Keratinocyte (primary cell): ENCODE data around the gene CCDC192. TPM values are rescaled to one million over a fixed set of nuclear protein-coding genes. Genes with fewer than 3 reads are reported as not detected.

Source experiments
- DNase-seq: peaks from one replicate; pipeline ENCODE4 v3.0.0-alpha.2; 2011; ENCODE audit warnings: low read depth, missing footprints, low spot score
- FAIRE-seq: peaks from 2 replicates; lab custom pipeline; 2011; peaks lifted over from hg19 to GRCh38; lab: Jason Lieb, UNC
- H2AFZ ChIP-seq: 2 replicates; pipeline ENCODE4 v1.6.0; 2012; ENCODE audit warnings: low read length, control low read depth, inconsistent platforms; ENCODE audit not compliant: control insufficient read depth
- H3K27ac ChIP-seq: 2 replicates; pipeline ENCODE4 v1.5.1; 2011; ENCODE audit warnings: low read length; ENCODE audit not compliant: control insufficient read depth, insufficient read depth
- H3K27me3 ChIP-seq: 3 replicates; pipeline ENCODE4 v1.6.0; 2011; ENCODE audit warnings: low read length; ENCODE audit not compliant: control insufficient read depth, insufficient read depth; ENCODE audit errors: extremely low read depth
- H3K36me3 ChIP-seq, 2 experiments: 2 replicates in 1 of 2; 3 replicates in 1 of 2; pipeline ENCODE4 v1.5.1; 2011; ENCODE audit warnings: low read length in 2 of 2, mild to moderate bottlenecking in 1 of 2; ENCODE audit not compliant: control insufficient read depth in 2 of 2, insufficient read depth in 2 of 2; ENCODE audit errors: extremely low read depth in 1 of 2
- H3K4me1 ChIP-seq: 3 replicates; pipeline ENCODE4 v1.5.1; 2011; ENCODE audit warnings: low read length; ENCODE audit not compliant: control insufficient read depth, insufficient read depth; ENCODE audit errors: extremely low read depth
- H3K4me2 ChIP-seq: 3 replicates; pipeline ENCODE4 v1.6.0; 2011; ENCODE audit warnings: low read depth, low read length; ENCODE audit not compliant: control insufficient read depth, insufficient read depth; ENCODE audit errors: extremely low read depth
- H3K4me3 ChIP-seq, 3 experiments: fragments of 200-600 bp in 1 of 3; sonication (generic) in 1 of 3; 2 replicates in 2 of 3; 3 replicates in 1 of 3; pipeline ENCODE4 v1.5.1; 2011 to 2016; ENCODE audit warnings: low read length in 3 of 3, mild to moderate bottlenecking in 3 of 3, control low read depth in 2 of 3, inconsistent platforms in 1 of 3, low read depth in 1 of 3, mixed read lengths in 1 of 3, mixed run types in 1 of 3, moderate library complexity in 1 of 3; ENCODE audit not compliant: control insufficient read depth in 2 of 3, insufficient read depth in 2 of 3; ENCODE audit errors: extremely low read depth in 1 of 3
- H3K79me2 ChIP-seq: 2 replicates; pipeline ENCODE4 v1.6.0; 2012; ENCODE audit warnings: low read length; ENCODE audit not compliant: control insufficient read depth, insufficient read depth
- H3K9ac ChIP-seq: 3 replicates; pipeline ENCODE4 v1.6.0; 2011; ENCODE audit warnings: low read length; ENCODE audit not compliant: control insufficient read depth, insufficient read depth; ENCODE audit errors: extremely low read depth
- H3K9me1 ChIP-seq: 3 replicates; pipeline ENCODE4 v1.6.0; 2011; ENCODE audit warnings: low read length; ENCODE audit not compliant: control insufficient read depth, insufficient read depth; ENCODE audit errors: extremely low read depth
- H3K9me3 ChIP-seq: 2 replicates; pipeline ENCODE4 v1.5.1; 2012; ENCODE audit warnings: low read depth, low read length; ENCODE audit not compliant: control insufficient read depth
- H4K20me1 ChIP-seq: 3 replicates; pipeline ENCODE4 v1.6.0; 2011; ENCODE audit warnings: low read length; ENCODE audit not compliant: control insufficient read depth, insufficient read depth; ENCODE audit errors: extremely low read depth
- EZH2 ChIP-seq: IDR thresholded peaks from one replicate; pipeline ENCODE4 v1.6.1; 2012; ENCODE audit warnings: inconsistent platforms, mild to moderate bottlenecking, low read length, moderate library complexity
- dilution Hi-C: fragments of 300-500 bp; cut with MboI; formaldehyde crosslinking; loops from one replicate; pipeline ENCODE4 v1.7.0; 2020; ENCODE audit warnings: low sequenced_read_pairs; ENCODE audit not compliant: extremely low pct_ligation_motif_present
- polyA plus RNA-seq, 5 experiments: library from polyadenylated mRNA; depleted of rRNA in 3 of 5; stranded (reverse) in 3 of 5; stranded (forward) in 1 of 5; unstranded in 1 of 5; fragments of >200 nt; gene quantifications; 1 replicate in 1 of 5; 2 replicates in 3 of 5; 3 replicates in 1 of 5; pipeline versions ENCODE4 v1.2.1 to v1.2.3, GENCODE V29; 2011 to 2012; ENCODE audit warnings: missing spikeins in 2 of 5, low read depth in 1 of 5, low replicate concordance in 1 of 5
- TF ChIP-seq, protein P1 (sequence below), 3 experiments: IDR thresholded peaks in 1 of 3; conservative IDR thresholded peaks in 1 of 3; optimal IDR thresholded peaks in 1 of 3; 2 replicates in 2 of 3; 3 replicates in 1 of 3; pipeline versions ENCODE3 to v1.5.1; 2011; ENCODE audit warnings: low read length in 3 of 3, mild to moderate bottlenecking in 3 of 3, moderate library complexity in 2 of 3, control low read depth in 1 of 3, inconsistent platforms in 1 of 3; ENCODE audit not compliant: insufficient read depth in 2 of 3; ENCODE audit errors: extremely low read depth in 1 of 3

CCDC192 gene
- polyA plus RNA-seq, 1 donor (not counting 4 experiments of a cell fraction or from before 2014, with no cell fraction given): not detected

DNA sequence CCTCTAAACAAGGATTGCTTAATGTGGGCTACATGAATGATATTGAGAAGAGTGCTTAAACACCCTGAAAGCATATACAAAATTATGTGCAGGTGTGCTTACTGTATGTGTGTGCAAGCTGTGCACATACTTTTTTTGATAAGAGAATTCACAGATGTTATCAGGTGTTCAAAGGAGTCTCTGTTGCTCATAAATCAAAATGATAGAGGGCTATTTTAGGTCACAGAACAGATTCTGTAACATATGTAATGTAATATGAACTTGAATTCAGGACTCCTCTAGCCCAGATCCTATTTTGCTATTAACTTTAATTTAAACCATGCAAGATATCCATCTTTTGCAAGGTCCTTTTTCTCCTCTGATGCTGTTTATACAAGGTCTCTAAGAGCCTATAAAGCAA is 38.2 kb downstream of the CCDC192 start:
- Histone ChIP-seq H3K9ac (no peak overlapping the region), H3K27me3 (no peaks in the 10 kb centered on the region), H2AFZ (no peak overlapping the region), H3K79me2 (no peaks in the 10 kb centered on the region), H3K27ac (no peak overlapping the region), H3K4me2 (no peak overlapping the region), H3K4me3 (no peak overlapping the region), H3K9me1 (no peaks in the 10 kb centered on the region), H3K4me1 (no peaks in the 10 kb centered on the region), H3K9me3 (no peaks in the 10 kb centered on the region), H4K20me1 (no peaks in the 10 kb centered on the region), H3K36me3 (no peaks in the 10 kb centered on the region)
- FAIRE-seq (no peak), DNase-seq (no peak)
- dilution Hi-C loops: no loop called here
- TF ChIP-seq EZH2: no peak
- TF ChIP-seq, protein P1, sequence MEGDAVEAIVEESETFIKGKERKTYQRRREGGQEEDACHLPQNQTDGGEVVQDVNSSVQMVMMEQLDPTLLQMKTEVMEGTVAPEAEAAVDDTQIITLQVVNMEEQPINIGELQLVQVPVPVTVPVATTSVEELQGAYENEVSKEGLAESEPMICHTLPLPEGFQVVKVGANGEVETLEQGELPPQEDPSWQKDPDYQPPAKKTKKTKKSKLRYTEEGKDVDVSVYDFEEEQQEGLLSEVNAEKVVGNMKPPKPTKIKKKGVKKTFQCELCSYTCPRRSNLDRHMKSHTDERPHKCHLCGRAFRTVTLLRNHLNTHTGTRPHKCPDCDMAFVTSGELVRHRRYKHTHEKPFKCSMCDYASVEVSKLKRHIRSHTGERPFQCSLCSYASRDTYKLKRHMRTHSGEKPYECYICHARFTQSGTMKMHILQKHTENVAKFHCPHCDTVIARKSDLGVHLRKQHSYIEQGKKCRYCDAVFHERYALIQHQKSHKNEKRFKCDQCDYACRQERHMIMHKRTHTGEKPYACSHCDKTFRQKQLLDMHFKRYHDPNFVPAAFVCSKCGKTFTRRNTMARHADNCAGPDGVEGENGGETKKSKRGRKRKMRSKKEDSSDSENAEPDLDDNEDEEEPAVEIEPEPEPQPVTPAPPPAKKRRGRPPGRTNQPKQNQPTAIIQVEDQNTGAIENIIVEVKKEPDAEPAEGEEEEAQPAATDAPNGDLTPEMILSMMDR (optimal IDR thresholded peaks at IDR 0.05 in 1 of 3, IDR thresholded peaks at IDR 0.05 in 1 of 3, conservative IDR thresholded peaks at IDR 0.05 in 1 of 3; ENCODE audit: extremely low read depth in 1 of 3, insufficient read depth in 2 of 3, low read length in 3 of 3): no peak

DNA sequence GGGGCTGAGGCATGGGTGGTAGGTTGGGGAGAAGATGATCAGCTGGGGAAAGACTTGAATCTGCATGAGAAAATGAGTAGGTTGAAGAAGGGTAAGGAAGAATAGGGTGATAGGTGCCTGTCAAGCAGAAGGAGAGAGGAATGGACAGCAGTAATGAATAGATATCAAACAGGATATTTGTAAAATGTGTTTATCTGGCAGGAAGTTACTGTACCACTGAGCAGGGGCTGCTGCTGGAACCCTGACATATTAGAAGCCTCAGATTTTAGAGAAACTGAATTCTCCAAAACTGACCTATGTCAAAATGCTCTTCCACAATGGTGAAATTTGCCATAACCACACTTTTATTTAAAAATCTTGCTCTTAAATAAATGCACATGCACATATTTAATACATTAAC is 41.0 kb downstream of the CCDC192 start:
- DNase-seq (no peak), FAIRE-seq (no peak)
- Histone ChIP-seq H3K9me1 (no peaks in the 10 kb centered on the region), H3K9me3 (no peaks in the 10 kb centered on the region), H3K27ac (no peak overlapping the region), H3K4me3 (no peak overlapping the region), H3K4me1 (no peaks in the 10 kb centered on the region), H4K20me1 (no peaks in the 10 kb centered on the region), H3K36me3 (no peaks in the 10 kb centered on the region), H2AFZ (no peak overlapping the region), H3K79me2 (no peaks in the 10 kb centered on the region), H3K4me2 (no peak overlapping the region), H3K27me3 (no peaks in the 10 kb centered on the region), H3K9ac (no peak overlapping the region)
- dilution Hi-C loops: no loop called here
- TF ChIP-seq EZH2: no peak
- TF ChIP-seq, protein P1 (optimal IDR thresholded peaks at IDR 0.05 in 1 of 3, IDR thresholded peaks at IDR 0.05 in 1 of 3, conservative IDR thresholded peaks at IDR 0.05 in 1 of 3; ENCODE audit: extremely low read depth in 1 of 3, insufficient read depth in 2 of 3, low read length in 3 of 3): no peak
